Rectal smooth muscle tissue (tissue), 1 donor: Measurements from ENCODE around the gene THOC1.

Experiments
- H3K27ac ChIP-seq: one replicate; pipeline ENCODE4 v1.7.0; 2013; ENCODE audit warnings: low read depth, low read length, inconsistent platforms
- H3K27me3 ChIP-seq: one replicate; pipeline ENCODE4 v1.7.0; 2013; ENCODE audit warnings: low read length; ENCODE audit not compliant: control insufficient read depth, insufficient read depth
- H3K36me3 ChIP-seq: one replicate; pipeline ENCODE4 v1.7.0; 2013; ENCODE audit warnings: low read length; ENCODE audit not compliant: control insufficient read depth, insufficient read depth
- H3K4me1 ChIP-seq: one replicate; pipeline ENCODE4 v1.7.0; 2013; ENCODE audit warnings: low read length; ENCODE audit not compliant: control insufficient read depth, insufficient read depth
- H3K4me3 ChIP-seq: one replicate; pipeline ENCODE4 v1.7.0; 2013; ENCODE audit warnings: low read length
- H3K9ac ChIP-seq: one replicate; pipeline ENCODE4 v1.7.0; 2013; ENCODE audit warnings: low read length

Gene THOC1

GRCh38 chr18:227902-228301, 39.9 kb downstream of the THOC1 start:
- Histone ChIP-seq H3K9ac (no peak overlapping the region), H3K36me3 (peaks cover 2% of the 10 kb centered on the region)

GRCh38 chr18:227374-227773, 40.5 kb downstream of the THOC1 start:
- Histone ChIP-seq H3K36me3 (peaks cover 2% of the 10 kb centered on the region), H3K27ac (no peak overlapping the region)

More at GRCh38 chr18:227902-228301, 39.9 kb downstream of the THOC1 start:
- Histone ChIP-seq H3K4me3 (no peak overlapping the region), H3K4me1 (no peaks in the 10 kb centered on the region), H3K27me3 (no peaks in the 10 kb centered on the region), H3K27ac (no peak overlapping the region)

GRCh38 chr18:225745-226144, 42.1 kb downstream of the THOC1 start:
- Histone ChIP-seq H3K27ac (no peak overlapping the region), H3K36me3 (no peaks in the 10 kb centered on the region), H3K27me3 (no peaks in the 10 kb centered on the region), H3K4me3 (no peak overlapping the region), H3K4me1 (no peaks in the 10 kb centered on the region), H3K9ac (no peak overlapping the region)

More at GRCh38 chr18:227374-227773, 40.5 kb downstream of the THOC1 start:
- Histone ChIP-seq H3K9ac (no peak overlapping the region), H3K4me3 (no peak overlapping the region), H3K27me3 (no peaks in the 10 kb centered on the region), H3K4me1 (no peaks in the 10 kb centered on the region)

- Histone ChIP-seq H3K4me3 (no peak overlapping the region), H3K4me1 (no peaks in the 10 kb centered on the region), H3K9ac (no peak overlapping the region), H3K27me3 (no peaks in the 10 kb centered on the region), H3K27ac (no peak overlapping the region), H3K36me3 (peaks cover 9% of the 10 kb centered on the region)
These were observed 47.1 kb downstream of the THOC1 start for GRCh38 chr18:220708-221107.

GRCh38 chr18:217532-218336, 50.1 kb downstream of the THOC1 start:
- peaks cover 19% of the 10 kb centered on the region for H3K36me3 ChIP-seq
- H3K27ac ChIP-seq, result no peak overlapping the region
- no peak overlapping the region for H3K9ac ChIP-seq
- H3K4me1 ChIP-seq, result no peaks in the 10 kb centered on the region
- no peaks in the 10 kb centered on the region for H3K27me3 ChIP-seq
- H3K4me3 ChIP-seq, result no peak overlapping the region

- H3K4me3 ChIP-seq, result no peak overlapping the region
- H3K27ac ChIP-seq, result no peak overlapping the region
These were observed 52.3 kb downstream of the THOC1 start for GRCh38 chr18:215448-216010.

GRCh38 chr18:213966-214365, 53.9 kb downstream of the THOC1 start:
- Histone ChIP-seq H3K9ac (no peak overlapping the region), H3K4me1 (no peaks in the 10 kb centered on the region), H3K36me3 (peaks cover 29% of the 10 kb centered on the region), H3K27me3 (no peaks in the 10 kb centered on the region), H3K4me3 (no peak overlapping the region), H3K27ac (no peak overlapping the region)

More at GRCh38 chr18:215448-216010, 52.3 kb downstream of the THOC1 start:
- Histone ChIP-seq H3K9ac (no peak overlapping the region), H3K4me1 (no peaks in the 10 kb centered on the region), H3K27me3 (no peaks in the 10 kb centered on the region), H3K36me3 (peaks cover 29% of the 10 kb centered on the region)

- H3K36me3 ChIP-seq, result peaks cover 29% of the 10 kb centered on the region
- no peak overlapping the region for H3K27ac ChIP-seq
- no peaks in the 10 kb centered on the region for H3K27me3 ChIP-seq
- no peaks in the 10 kb centered on the region for H3K4me1 ChIP-seq
- no peak overlapping the region for H3K9ac ChIP-seq
- H3K4me3 ChIP-seq, result no peak overlapping the region
These were observed 54.3 kb downstream of the THOC1 start for GRCh38 chr18:213505-213904.

GRCh38 chr18:212780-213179, 55.1 kb downstream of the THOC1 start:
- Histone ChIP-seq H3K4me3 (no peak overlapping the region), H3K27ac (no peak overlapping the region), H3K36me3 (peaks cover 25% of the 10 kb centered on the region)

GRCh38 chr18:211582-211981, 56.3 kb downstream of the THOC1 start:
- no peaks in the 10 kb centered on the region for H3K27me3 ChIP-seq
- H3K4me1 ChIP-seq, result no peaks in the 10 kb centered on the region
- no peak overlapping the region for H3K9ac ChIP-seq
- H3K4me3 ChIP-seq, result no peak overlapping the region
- H3K27ac ChIP-seq, result no peak overlapping the region
- H3K36me3 ChIP-seq, result peaks cover 21% of the 10 kb centered on the region

More at GRCh38 chr18:212780-213179, 55.1 kb downstream of the THOC1 start:
- no peak overlapping the region for H3K9ac ChIP-seq
- H3K27me3 ChIP-seq, result no peaks in the 10 kb centered on the region
- H3K4me1 ChIP-seq, result no peaks in the 10 kb centered on the region

GRCh38 chr18:210733-211132, 57.1 kb downstream of the THOC1 start:
- H3K27me3 ChIP-seq, result no peaks in the 10 kb centered on the region
- H3K4me1 ChIP-seq, result no peaks in the 10 kb centered on the region
- H3K9ac ChIP-seq, result no peak overlapping the region
- H3K4me3 ChIP-seq, result no peak overlapping the region
- H3K27ac ChIP-seq, result no peak overlapping the region
- peaks cover 21% of the 10 kb centered on the region for H3K36me3 ChIP-seq

- Histone ChIP-seq H3K27me3 (no peaks in the 10 kb centered on the region), H3K36me3 (peaks cover 17% of the 10 kb centered on the region), H3K4me1 (no peaks in the 10 kb centered on the region), H3K9ac (no peak overlapping the region), H3K27ac (no peak overlapping the region), H3K4me3 (no peak overlapping the region)
These were observed 57.8 kb downstream of the THOC1 start for GRCh38 chr18:210075-210474.

GRCh38 chr18:199768-200167, 68.1 kb downstream of the THOC1 start:
- no peak overlapping the region for H3K9ac ChIP-seq
- H3K27me3 ChIP-seq, result no peaks in the 10 kb centered on the region
- H3K36me3 ChIP-seq, result peaks cover 5% of the 10 kb centered on the region
- H3K4me1 ChIP-seq, result no peaks in the 10 kb centered on the region
- H3K27ac ChIP-seq, result no peak overlapping the region
- H3K4me3 ChIP-seq, result no peak overlapping the region
